ENCODE data around the gene FANCC.

FANCC gene

GRCh38 chr9:95327239-95327865, 9.8 kb upstream of the FANCC start:
- no peaks in the 10 kb centered on the region for H3K36me3 ChIP-seq (ENCODE audit: control insufficient read depth in 1 of 2, insufficient read depth in 2 of 2, low read length in 2 of 2)
- no peaks in the 10 kb centered on the region for H3K9me3 ChIP-seq (ENCODE audit: control insufficient read depth in 1 of 2, low read length in 2 of 2)
- H3K27me3 ChIP-seq (ENCODE audit: low read depth, low read length) = no peaks in the 10 kb centered on the region
- no peaks in the 10 kb centered on the region for H3K4me1 ChIP-seq (ENCODE audit: control insufficient read depth in 1 of 2, insufficient read depth in 2 of 2, low read length in 2 of 2)
- H3K27ac ChIP-seq (ENCODE audit: low read length) = no peak overlapping the region
- no peak overlapping the region for H3K4me3 ChIP-seq (ENCODE audit: low read depth in 1 of 2, low read length in 2 of 2)

GRCh38 chr9:95325221-95325620, 7.7 kb upstream of the FANCC start:
- no peak overlapping the region for H3K4me3 ChIP-seq (ENCODE audit: low read depth in 1 of 2, low read length in 2 of 2)
- no peak overlapping the region for H3K27ac ChIP-seq (ENCODE audit: low read length)
- no peaks in the 10 kb centered on the region for H3K36me3 ChIP-seq (ENCODE audit: control insufficient read depth in 1 of 2, insufficient read depth in 2 of 2, low read length in 2 of 2)
- no peaks in the 10 kb centered on the region for H3K27me3 ChIP-seq (ENCODE audit: low read depth, low read length)
- H3K9me3 ChIP-seq (ENCODE audit: control insufficient read depth in 1 of 2, low read length in 2 of 2) = no peaks in the 10 kb centered on the region
- no peaks in the 10 kb centered on the region for H3K4me1 ChIP-seq (ENCODE audit: control insufficient read depth in 1 of 2, insufficient read depth in 2 of 2, low read length in 2 of 2)

GRCh38 chr9:95317893-95318211, 343 bp upstream of the FANCC start:
- H3K4me3 ChIP-seq (ENCODE audit: low read depth in 1 of 2, low read length in 2 of 2) = peak overlapping the region; percentile 75 to 91
- H3K27me3 ChIP-seq (ENCODE audit: low read depth, low read length) = no peaks in the 10 kb centered on the region
- H3K9me3 ChIP-seq (ENCODE audit: control insufficient read depth in 1 of 2, low read length in 2 of 2) = no peaks in the 10 kb centered on the region
- H3K4me1 ChIP-seq (ENCODE audit: control insufficient read depth in 1 of 2, insufficient read depth in 2 of 2, low read length in 2 of 2) = peaks cover 0 to 10% of the 10 kb centered on the region in 2 donors
- H3K27ac ChIP-seq (ENCODE audit: low read length) = peak overlapping the region; percentile 73
- no peaks in the 10 kb centered on the region for H3K36me3 ChIP-seq (ENCODE audit: control insufficient read depth in 1 of 2, insufficient read depth in 2 of 2, low read length in 2 of 2)

GRCh38 chr9:95316794-95317118, 753 bp downstream of the FANCC start:
- Histone ChIP-seq H3K9me3 (ENCODE audit: control insufficient read depth in 1 of 2, low read length in 2 of 2) (no peaks in the 10 kb centered on the region), H3K27me3 (ENCODE audit: low read depth, low read length) (no peaks in the 10 kb centered on the region), H3K27ac (ENCODE audit: low read length) (peak overlapping the region; percentile 61), H3K4me3 (ENCODE audit: low read depth in 1 of 2, low read length in 2 of 2) (peak overlapping the region; percentile 67 to 91), H3K36me3 (ENCODE audit: control insufficient read depth in 1 of 2, insufficient read depth in 2 of 2, low read length in 2 of 2) (no peaks in the 10 kb centered on the region), H3K4me1 (ENCODE audit: control insufficient read depth in 1 of 2, insufficient read depth in 2 of 2, low read length in 2 of 2) (peaks cover 0 to 10% of the 10 kb centered on the region in 2 donors)

- H3K27me3 ChIP-seq (ENCODE audit: low read depth, low read length) = no peaks in the 10 kb centered on the region
- H3K4me3 ChIP-seq (ENCODE audit: low read depth in 1 of 2, low read length in 2 of 2) = peak overlapping the region; percentile 67 to 91
- H3K27ac ChIP-seq (ENCODE audit: low read length) = peak overlapping the region; percentile 61
- no peaks in the 10 kb centered on the region for H3K9me3 ChIP-seq (ENCODE audit: control insufficient read depth in 1 of 2, low read length in 2 of 2)
- no peaks in the 10 kb centered on the region for H3K36me3 ChIP-seq (ENCODE audit: control insufficient read depth in 1 of 2, insufficient read depth in 2 of 2, low read length in 2 of 2)
- H3K4me1 ChIP-seq (ENCODE audit: control insufficient read depth in 1 of 2, insufficient read depth in 2 of 2, low read length in 2 of 2) = peaks cover 0 to 10% of the 10 kb centered on the region in 2 donors
Observed at GRCh38 chr9:95316274-95316673, 1.2 kb downstream of the FANCC start.

- Histone ChIP-seq H3K9me3 (ENCODE audit: control insufficient read depth in 1 of 2, low read length in 2 of 2) (no peaks in the 10 kb centered on the region), H3K4me3 (ENCODE audit: low read depth in 1 of 2, low read length in 2 of 2) (no peak overlapping the region), H3K4me1 (ENCODE audit: control insufficient read depth in 1 of 2, insufficient read depth in 2 of 2, low read length in 2 of 2) (peaks cover 0 to 10% of the 10 kb centered on the region in 2 donors), H3K27ac (ENCODE audit: low read length) (no peak overlapping the region), H3K27me3 (ENCODE audit: low read depth, low read length) (no peaks in the 10 kb centered on the region), H3K36me3 (ENCODE audit: control insufficient read depth in 1 of 2, insufficient read depth in 2 of 2, low read length in 2 of 2) (no peaks in the 10 kb centered on the region)
Observed at GRCh38 chr9:95315108-95315746, 2.3 kb downstream of the FANCC start.

- H3K4me1 ChIP-seq (ENCODE audit: control insufficient read depth in 1 of 2, insufficient read depth in 2 of 2, low read length in 2 of 2) = peaks cover 0 to 10% of the 10 kb centered on the region in 2 donors
- H3K4me3 ChIP-seq (ENCODE audit: low read depth in 1 of 2, low read length in 2 of 2) = peak overlapping the region; percentile 42 to 60
- H3K27ac ChIP-seq (ENCODE audit: low read length) = no peak overlapping the region
- H3K9me3 ChIP-seq (ENCODE audit: control insufficient read depth in 1 of 2, low read length in 2 of 2) = no peaks in the 10 kb centered on the region
- H3K27me3 ChIP-seq (ENCODE audit: low read depth, low read length) = no peaks in the 10 kb centered on the region
- no peaks in the 10 kb centered on the region for H3K36me3 ChIP-seq (ENCODE audit: control insufficient read depth in 1 of 2, insufficient read depth in 2 of 2, low read length in 2 of 2)
Observed at GRCh38 chr9:95313010-95313498, 4.5 kb downstream of the FANCC start.

GRCh38 chr9:95311961-95312360, 5.5 kb downstream of the FANCC start:
- H3K27me3 ChIP-seq (ENCODE audit: low read depth, low read length) = no peaks in the 10 kb centered on the region
- no peak overlapping the region for H3K4me3 ChIP-seq (ENCODE audit: low read depth in 1 of 2, low read length in 2 of 2)
- H3K9me3 ChIP-seq (ENCODE audit: control insufficient read depth in 1 of 2, low read length in 2 of 2) = no peaks in the 10 kb centered on the region
- H3K36me3 ChIP-seq (ENCODE audit: control insufficient read depth in 1 of 2, insufficient read depth in 2 of 2, low read length in 2 of 2) = no peaks in the 10 kb centered on the region
- H3K4me1 ChIP-seq (ENCODE audit: control insufficient read depth in 1 of 2, insufficient read depth in 2 of 2, low read length in 2 of 2) = peaks cover 0 to 10% of the 10 kb centered on the region in 2 donors
- H3K27ac ChIP-seq (ENCODE audit: low read length) = no peak overlapping the region

- H3K4me3 ChIP-seq (ENCODE audit: low read depth in 1 of 2, low read length in 2 of 2) = no peak overlapping the region
- H3K36me3 ChIP-seq (ENCODE audit: control insufficient read depth in 1 of 2, insufficient read depth in 2 of 2, low read length in 2 of 2) = no peaks in the 10 kb centered on the region
- no peaks in the 10 kb centered on the region for H3K27me3 ChIP-seq (ENCODE audit: low read depth, low read length)
Observed at GRCh38 chr9:95307538-95307937, 10.0 kb downstream of the FANCC start.

GRCh38 chr9:95306819-95307218, 10.7 kb downstream of the FANCC start:
- no peaks in the 10 kb centered on the region for H3K36me3 ChIP-seq (ENCODE audit: control insufficient read depth in 1 of 2, insufficient read depth in 2 of 2, low read length in 2 of 2)
- no peaks in the 10 kb centered on the region for H3K27me3 ChIP-seq (ENCODE audit: low read depth, low read length)
- H3K4me3 ChIP-seq (ENCODE audit: low read depth in 1 of 2, low read length in 2 of 2) = no peak overlapping the region
- no peaks in the 10 kb centered on the region for H3K9me3 ChIP-seq (ENCODE audit: control insufficient read depth in 1 of 2, low read length in 2 of 2)
- no peak overlapping the region for H3K27ac ChIP-seq (ENCODE audit: low read length)
- H3K4me1 ChIP-seq (ENCODE audit: control insufficient read depth in 1 of 2, insufficient read depth in 2 of 2, low read length in 2 of 2) = no peaks in the 10 kb centered on the region

More at GRCh38 chr9:95307538-95307937, 10.0 kb downstream of the FANCC start:
- Histone ChIP-seq H3K4me1 (ENCODE audit: control insufficient read depth in 1 of 2, insufficient read depth in 2 of 2, low read length in 2 of 2) (no peaks in the 10 kb centered on the region), H3K9me3 (ENCODE audit: control insufficient read depth in 1 of 2, low read length in 2 of 2) (no peaks in the 10 kb centered on the region), H3K27ac (ENCODE audit: low read length) (no peak overlapping the region)

- Histone ChIP-seq H3K27ac (ENCODE audit: low read length) (no peak overlapping the region), H3K4me1 (ENCODE audit: control insufficient read depth in 1 of 2, insufficient read depth in 2 of 2, low read length in 2 of 2) (no peaks in the 10 kb centered on the region), H3K27me3 (ENCODE audit: low read depth, low read length) (no peaks in the 10 kb centered on the region), H3K9me3 (ENCODE audit: control insufficient read depth in 1 of 2, low read length in 2 of 2) (no peaks in the 10 kb centered on the region), H3K36me3 (ENCODE audit: control insufficient read depth in 1 of 2, insufficient read depth in 2 of 2, low read length in 2 of 2) (no peaks in the 10 kb centered on the region), H3K4me3 (ENCODE audit: low read depth in 1 of 2, low read length in 2 of 2) (no peak overlapping the region)
Observed at GRCh38 chr9:95305770-95306492, 11.6 kb downstream of the FANCC start.
